Lower leg skin (tissue), 4 donors: ENCODE data around the gene COL4A2. TPM values are rescaled to one million over a fixed set of nuclear protein-coding genes. Genes with fewer than 3 reads are reported as not detected.

Experiments used
- DNase-seq, 2 donors: peaks; one replicate each; pipeline ENCODE4 v3.0.0-alpha.2; 2019; ENCODE audit warnings: low spot score in 2 of 2
- H3K4me3 ChIP-seq: fragments of 200-600 bp; sonication (generic); 2 replicates; pipeline ENCODE4 v1.5.1; 2017; ENCODE audit warnings: mild to moderate bottlenecking, low read depth; ENCODE audit not compliant: poor library complexity, severe bottlenecking
- POLR2A ChIP-seq, 2 donors: fragments of 450-650 bp; IDR thresholded peaks; one replicate each; pipeline ENCODE4 v1.6.1; 2016 to 2017; ENCODE audit warnings: antibody characterized with exemption in 2 of 2, mild to moderate bottlenecking in 1 of 2, moderate library complexity in 1 of 2
- WGBS, 2 donors: methylation state at CpG; one replicate each; pipeline ENCODE4 v1.1.5; 2018; 5-methylcytosine and 5-hydroxymethylcytosine counted together
- intact Hi-C: fragments of 100-400 bp; cut with DNase I; formaldehyde crosslinking; loops from one replicate; pipeline ENCODE4 v1.15.0; 2023; ENCODE audit warnings: low total_unique reads
- total RNA-seq, 4 donors: library from RNA; depleted of rRNA; stranded (reverse); fragments of >200 nt; gene quantifications; one replicate each; pipeline ENCODE4 v1.1.0, GENCODE V29; 2016
- TF ChIP-seq, protein P1 (sequence below), 3 donors: fragments of 450-650 bp; IDR thresholded peaks; one replicate each; pipeline ENCODE4 v1.5.1; 2016; ENCODE audit warnings: antibody characterized with exemption in 3 of 3, mild to moderate bottlenecking in 3 of 3, moderate library complexity in 2 of 3

Gene COL4A2
- total RNA-seq, 4 donors from 2014 or later = 40.8 to 119 (median 58.9) TPM

- intact Hi-C loops = no loop called here
- no peak overlapping the region for H3K4me3 ChIP-seq
- 72 to 73% methylated on average over 7 of the region's 7 CpGs for WGBS, 2 donors
- TF ChIP-seq POLR2A (IDR thresholded peaks at IDR 0.05) = no peak
- TF ChIP-seq, protein P1, sequence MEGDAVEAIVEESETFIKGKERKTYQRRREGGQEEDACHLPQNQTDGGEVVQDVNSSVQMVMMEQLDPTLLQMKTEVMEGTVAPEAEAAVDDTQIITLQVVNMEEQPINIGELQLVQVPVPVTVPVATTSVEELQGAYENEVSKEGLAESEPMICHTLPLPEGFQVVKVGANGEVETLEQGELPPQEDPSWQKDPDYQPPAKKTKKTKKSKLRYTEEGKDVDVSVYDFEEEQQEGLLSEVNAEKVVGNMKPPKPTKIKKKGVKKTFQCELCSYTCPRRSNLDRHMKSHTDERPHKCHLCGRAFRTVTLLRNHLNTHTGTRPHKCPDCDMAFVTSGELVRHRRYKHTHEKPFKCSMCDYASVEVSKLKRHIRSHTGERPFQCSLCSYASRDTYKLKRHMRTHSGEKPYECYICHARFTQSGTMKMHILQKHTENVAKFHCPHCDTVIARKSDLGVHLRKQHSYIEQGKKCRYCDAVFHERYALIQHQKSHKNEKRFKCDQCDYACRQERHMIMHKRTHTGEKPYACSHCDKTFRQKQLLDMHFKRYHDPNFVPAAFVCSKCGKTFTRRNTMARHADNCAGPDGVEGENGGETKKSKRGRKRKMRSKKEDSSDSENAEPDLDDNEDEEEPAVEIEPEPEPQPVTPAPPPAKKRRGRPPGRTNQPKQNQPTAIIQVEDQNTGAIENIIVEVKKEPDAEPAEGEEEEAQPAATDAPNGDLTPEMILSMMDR (IDR thresholded peaks at IDR 0.05) = no peak
- DNase-seq = no peak
Observed at GRCh38 chr13:110398564-110399507, 91.8 kb downstream of the COL4A2 start.

- intact Hi-C loops = no loop called here
Observed at GRCh38 chr13:110399801-110400200, 92.7 kb downstream of the COL4A2 start.

GRCh38 chr13:110400786-110401533, 93.9 kb downstream of the COL4A2 start:
- intact Hi-C loops = no loop called here
- TF ChIP-seq, protein P1 (IDR thresholded peaks at IDR 0.05) = no peak
- TF ChIP-seq POLR2A (IDR thresholded peaks at IDR 0.05) = no peak
- no peak overlapping the region for H3K4me3 ChIP-seq
- DNase-seq = no peak
- WGBS, 2 donors = 49 to 54% methylated on average over 3 of the region's 3 CpGs

More at GRCh38 chr13:110399801-110400200, 92.7 kb downstream of the COL4A2 start:
- no peak overlapping the region for H3K4me3 ChIP-seq
- DNase-seq = no peak
- WGBS, 2 donors = 49 to 58% methylated on average over 2 of the region's 2 CpGs
- TF ChIP-seq, protein P1 (IDR thresholded peaks at IDR 0.05) = no peak
- TF ChIP-seq POLR2A (IDR thresholded peaks at IDR 0.05) = no peak

GRCh38 chr13:110402299-110403069, 95.4 kb downstream of the COL4A2 start:
- no peak for DNase-seq
- intact Hi-C loops = no loop called here
- 86 to 89% methylated on average over 9 of the region's 9 CpGs for WGBS, 2 donors
- TF ChIP-seq, protein P1 (IDR thresholded peaks at IDR 0.05) = no peak
- no peak for TF ChIP-seq POLR2A (IDR thresholded peaks at IDR 0.05)
- no peak overlapping the region for H3K4me3 ChIP-seq

GRCh38 chr13:110403315-110403714, 96.2 kb downstream of the COL4A2 start:
- 90 to 91% methylated on average over 1 of the region's 1 CpG for WGBS, 2 donors
- no peak overlapping the region for H3K4me3 ChIP-seq
- no peak for DNase-seq
- TF ChIP-seq, protein P1 (IDR thresholded peaks at IDR 0.05) = no peak
- no peak for TF ChIP-seq POLR2A (IDR thresholded peaks at IDR 0.05)
- intact Hi-C loops = no loop called here
